Measurements from ENCODE around the gene SMIM7.

- no peak for TF ChIP-seq CTCF (IDR thresholded peaks at IDR 0.05)
- no peak for TF ChIP-seq POLR2A (IDR thresholded peaks at IDR 0.05)
- TF ChIP-seq POLR2AphosphoS5 (IDR thresholded peaks at IDR 0.05), result no peak
- TF ChIP-seq EP300 (IDR thresholded peaks at IDR 0.05), result no peak
These were observed 10.3 kb upstream of the SMIM7 start for GRCh38 chr19:16670291-16670690.

Data from stomach (tissue), 4 donors.